ENCODE results near the gene MIB1.

- TF ChIP-seq EZH2 (IDR thresholded peaks at IDR 0.05; ENCODE audit: borderline replicate concordance, low read depth, low read length, poor library complexity, severe bottlenecking) (no peak), CTCF (conservative IDR thresholded peaks at IDR 0.05; ENCODE audit: low read depth, low read length) (no peak)
Observed at GRCh38 chr18:21826196-21826595, 85.6 kb downstream of the MIB1 start.
